HepG2 (cell line): ENCODE results near the gene MRFAP1. TPM values are rescaled to one million over a fixed set of nuclear protein-coding genes. Genes with fewer than 3 reads are reported as not detected.

Experiments used
- ATAC-seq: fragments of 200-7000 bp; cut with Tn5 transposase; 3 replicates; pipeline ENCODE4 v1.9.1; 2020; ENCODE audit warnings: mild to moderate bottlenecking, moderate library complexity
- BruUV-seq: library from RNA; stranded (reverse); fragments of 400-500 nt; replicated peaks from 2 replicates; lab custom pipeline; 2021; lab: Mats Ljungman, UMichigan
- CTCF ChIA-PET: fragments of 300-600 bp; formaldehyde crosslinking; extraction: SDS; loops from one replicate; lab custom pipeline; 2021; ENCODE audit warnings: low total read pairs, inconsistent platforms, low intra/inter-chr PET ratio; lab: Yijun Ruan, JAX
- POLR2A ChIA-PET: fragments of 350-600 bp; sonication (Branson Sonifier 250); formaldehyde crosslinking; loops from one replicate; lab custom pipeline; 2020; ENCODE audit warnings: antibody characterized with exemption, inconsistent platforms; lab: Yijun Ruan, JAX
- DNase-seq: peaks from one replicate; pipeline ENCODE4 v3.0.0-alpha.2; 2015; ENCODE audit warnings: low spot score
- FAIRE-seq: peaks from 3 replicates; lab custom pipeline; 2011; peaks lifted over from hg19 to GRCh38; lab: Jason Lieb, UNC
- H2AFZ ChIP-seq: one replicate; pipeline ENCODE4 v1.6.1; 2011; ENCODE audit warnings: low read length, inconsistent platforms
- H3K27ac ChIP-seq: fragments of 300-600 bp; 3 replicates; pipeline ENCODE4 v1.8.0; 2011; ENCODE audit warnings: mixed run types, mild to moderate bottlenecking, mixed read lengths, low read length, inconsistent platforms; ENCODE audit not compliant: insufficient read depth; ENCODE audit errors: extremely low read length
- H3K27me3 ChIP-seq, 2 experiments: fragments of 200-600 bp in 1 of 2; 2 replicates in 1 of 2; 3 replicates in 1 of 2; pipeline versions ENCODE4 v1.6.0 to v1.8.0; 2011; ENCODE audit warnings: low read length in 2 of 2, mild to moderate bottlenecking in 2 of 2, moderate library complexity in 2 of 2, inconsistent platforms in 1 of 2; ENCODE audit not compliant: insufficient read depth in 2 of 2, control insufficient read depth in 1 of 2
- H3K36me3 ChIP-seq, 2 experiments: fragments of 200-600 bp in 1 of 2; replicated peaks in 1 of 2; 2 replicates in 1 of 2; 3 replicates in 1 of 2; pipeline versions ENCODE4 v1.5.1 to v1.8.0; 2011; ENCODE audit warnings: low read length in 2 of 2, inconsistent platforms in 1 of 2; ENCODE audit not compliant: insufficient read depth in 2 of 2, control insufficient read depth in 1 of 2
- H3K4me1 ChIP-seq: 2 replicates; pipeline ENCODE4 v1.5.1; 2012; ENCODE audit warnings: low read length, inconsistent platforms; ENCODE audit not compliant: insufficient read depth
- H3K4me2 ChIP-seq: 2 replicates; pipeline ENCODE4 v1.6.0; 2011; ENCODE audit warnings: low read depth, low read length, inconsistent platforms
- H3K4me3 ChIP-seq, 3 experiments: fragments of 200-600 bp in 1 of 3; sonication (generic), shearing (Covaris generic) in 1 of 3; replicated peaks in 1 of 3; 2 replicates each; pipeline ENCODE4 v1.5.1; 2011 to 2016; ENCODE audit warnings: low read length in 3 of 3, inconsistent platforms in 2 of 3, low read depth in 2 of 3, mild to moderate bottlenecking in 2 of 3, control low read depth in 1 of 3, mixed read lengths in 1 of 3; ENCODE audit not compliant: insufficient read depth in 1 of 3
- H3K79me2 ChIP-seq: one replicate; pipeline ENCODE4 v1.6.1; 2011; ENCODE audit warnings: low read length, inconsistent platforms; ENCODE audit not compliant: insufficient read depth
- H3K9ac ChIP-seq: 2 replicates; pipeline ENCODE4 v1.6.0; 2011; ENCODE audit warnings: mild to moderate bottlenecking, low read depth, low read length, inconsistent platforms; ENCODE audit not compliant: insufficient read depth
- H3K9me3 ChIP-seq: 2 replicates; pipeline ENCODE4 v1.5.1; 2012; ENCODE audit warnings: mild to moderate bottlenecking, low read length
- H4K20me1 ChIP-seq: 2 replicates; pipeline ENCODE4 v1.6.0; 2011; ENCODE audit warnings: inconsistent platforms, mild to moderate bottlenecking, low read length, moderate library complexity; ENCODE audit not compliant: insufficient read depth
- ATF4 ChIP-seq, 2 experiments: fragments of 450-650 bp in 1 of 2; sonication (generic) in 1 of 2; formaldehyde crosslinking; IDR thresholded peaks; 2 replicates each; pipeline versions ENCODE4 v1.5.0 to v1.8.0; 2020 to 2022; ENCODE audit warnings: mild to moderate bottlenecking in 1 of 2, missing genetic modification reagents in 1 of 2
- BCL6 ChIP-seq: IDR thresholded peaks from 2 replicates; pipeline ENCODE4 v1.6.1; 2016; ENCODE audit warnings: missing genetic modification reagents, missing compliant biosample characterization
- BRD4 ChIP-seq: sonication (generic); formaldehyde crosslinking; IDR thresholded peaks from 2 replicates; pipeline ENCODE4 v1.4.0; 2020; ENCODE audit warnings: missing genetic modification reagents
- ERF ChIP-seq: IDR thresholded peaks from 2 replicates; pipeline ENCODE4 v1.6.1; 2018; ENCODE audit warnings: missing biosample characterization, missing genetic modification reagents
- GATAD1 ChIP-seq: IDR thresholded peaks from 2 replicates; pipeline ENCODE4 v1.6.1; 2016; ENCODE audit warnings: missing genetic modification reagents, missing compliant biosample characterization
- IKZF5 ChIP-seq: IDR thresholded peaks from 2 replicates; pipeline ENCODE4 v1.6.1; 2018; ENCODE audit warnings: missing genetic modification reagents, mild to moderate bottlenecking, missing compliant biosample characterization
- JUND ChIP-seq: sonication (generic); formaldehyde crosslinking; IDR thresholded peaks from 2 replicates; pipeline ENCODE4 v1.8.0; 2022; ENCODE audit warnings: mild to moderate bottlenecking, missing genetic modification reagents
- RXRB ChIP-seq: IDR thresholded peaks from 2 replicates; pipeline ENCODE4 v1.6.1; 2016; ENCODE audit warnings: borderline replicate concordance, missing genetic modification reagents, missing compliant biosample characterization
- SALL2 ChIP-seq: sonication (generic); formaldehyde crosslinking; IDR thresholded peaks from 2 replicates; pipeline ENCODE4 v1.8.1; 2023; ENCODE audit warnings: mild to moderate bottlenecking, missing genetic modification reagents, inconsistent platforms
- SIX4 ChIP-seq: sonication (generic); formaldehyde crosslinking; IDR thresholded peaks from 2 replicates; pipeline ENCODE4 v1.4.0; 2020; ENCODE audit warnings: missing genetic modification reagents
- ZBTB10 ChIP-seq: sonication (generic); formaldehyde crosslinking; IDR thresholded peaks from 2 replicates; pipeline ENCODE4 v1.4.0; 2020; ENCODE audit warnings: missing genetic modification reagents, borderline replicate concordance
- ZNF160 ChIP-seq: sonication (generic); formaldehyde crosslinking; IDR thresholded peaks from 2 replicates; pipeline ENCODE4 v1.8.0; 2022; ENCODE audit warnings: mild to moderate bottlenecking, inconsistent platforms, missing genetic modification reagents
- ZNF225 ChIP-seq: sonication (generic); formaldehyde crosslinking; IDR thresholded peaks from 2 replicates; pipeline ENCODE4 v1.4.0; 2020; ENCODE audit warnings: mild to moderate bottlenecking, missing genetic modification reagents
- ZNF331 ChIP-seq: sonication (generic); formaldehyde crosslinking; IDR thresholded peaks from 2 replicates; pipeline ENCODE4 v1.4.0; 2020; ENCODE audit warnings: missing genetic modification reagents
- ZNF431 ChIP-seq: sonication (generic); formaldehyde crosslinking; IDR thresholded peaks from 2 replicates; pipeline ENCODE4 v1.9.0; 2022; ENCODE audit warnings: missing genetic modification reagents, low read depth, mild to moderate bottlenecking, borderline replicate concordance
- ZNF720 ChIP-seq: sonication (generic); formaldehyde crosslinking; IDR thresholded peaks from 2 replicates; pipeline ENCODE4 v1.4.0; 2020; ENCODE audit warnings: missing genetic modification reagents
- ZNF772 ChIP-seq: sonication (generic); formaldehyde crosslinking; IDR thresholded peaks from 2 replicates; pipeline ENCODE4 v1.5.0; 2020; ENCODE audit warnings: mild to moderate bottlenecking, missing genetic modification reagents
- ZNF781 ChIP-seq: sonication (generic); formaldehyde crosslinking; IDR thresholded peaks from 2 replicates; pipeline ENCODE4 v1.5.1; 2020; ENCODE audit warnings: borderline replicate concordance, mild to moderate bottlenecking, missing genetic modification reagents; ENCODE audit errors: not compliant biosample characterization
- WGBS: methylation state at CpG from one replicate; pipeline ENCODE4 v1.1.6; 2017; ENCODE audit warnings: low lambda C conversion rate; 5-methylcytosine and 5-hydroxymethylcytosine counted together
- in situ Hi-C: cut with HindIII; loops from 2 replicates; pipeline ENCODE4 v1.10.0; 2017; ENCODE audit warnings: low pct_unique_long_range_greater_than_20kb; ENCODE audit not compliant: extremely low pct_ligation_motif_present
- intact Hi-C: fragments of 100-400 bp; cut with micrococcal nuclease; formaldehyde crosslinking; loops from one replicate; pipeline ENCODE4 v1.10.0; 2022; ENCODE audit not compliant: unreplicated experiment
- polyA plus RNA-seq, 8 experiments: library from polyadenylated mRNA; depleted of rRNA in 3 of 8; stranded (reverse) in 7 of 8; unstranded in 1 of 8; fragments of >200 nt; fragmentation: Illumina TruSeq in 4 of 8; extraction: Trizol in 4 of 8; gene quantifications; 2 replicates each; pipeline versions ENCODE4 v1.2.1 to v1.2.3, GENCODE V29; 2011 to 2016; ENCODE audit warnings: low read depth in 4 of 8, missing spikeins in 1 of 8, mixed read lengths in 1 of 8; ENCODE audit not compliant: insufficient read depth in 1 of 8
- total RNA-seq, 5 experiments: library from RNA; depleted of rRNA; stranded (reverse); fragments of >200 nt; fragmentation: Illumina TruSeq; extraction: Trizol; gene quantifications; 2 replicates each; pipeline ENCODE4 v1.2.3, GENCODE V29; 2016; ENCODE audit warnings: low read depth in 1 of 5

MRFAP1 gene
- total and polyA plus RNA-seq, 2 of the 13 experiments (the other 11 are each of a cell fraction or from before 2014, with no cell fraction given), result 112 to 158 TPM

GRCh38 chr4:6647169-6647568 lies 6.7 kb downstream of the MRFAP1 start:
- FAIRE-seq (no peak), DNase-seq (no peak), ATAC-seq (no peak)
- Histone ChIP-seq H4K20me1 (peaks cover 3% of the 10 kb centered on the region), H2AFZ (no peak overlapping the region), H3K4me3 (no peak overlapping the region), H3K27me3 (no peaks in the 10 kb centered on the region), H3K4me2 (no peak overlapping the region), H3K4me1 (peaks cover 29% of the 10 kb centered on the region), H3K27ac (no peak overlapping the region), H3K79me2 (peaks cover 17% of the 10 kb centered on the region), H3K9me3 (no peaks in the 10 kb centered on the region), H3K9ac (no peak overlapping the region), H3K36me3 (peaks cover 0 to 13% of the 10 kb centered on the region in 2 experiments; a peak in 2 of 5 replicates)
- WGBS, result 19% methylated on average over 5 of the region's 5 CpGs
- no peak for TF ChIP-seq BCL6 (CRISPR knock-in tag)
- TF ChIP-seq ZBTB10 (CRISPR knock-in tag), result no peak
- no peak for TF ChIP-seq ZNF331 (CRISPR knock-in tag)
- TF ChIP-seq ZNF772, result no peak
- no peak for TF ChIP-seq ZNF160 (CRISPR knock-in tag)
- no peak for TF ChIP-seq RXRB (CRISPR knock-in tag)
- TF ChIP-seq ZNF225 (CRISPR knock-in tag), result no peak
- TF ChIP-seq SALL2, result no peak
- no peak for TF ChIP-seq ZNF720 (CRISPR knock-in tag)
- TF ChIP-seq ZNF431 (CRISPR knock-in tag), result no peak
- no peak for TF ChIP-seq GATAD1 (CRISPR knock-in tag)
- no peak for TF ChIP-seq IKZF5 (CRISPR knock-in tag)
- TF ChIP-seq ATF4 (CRISPR knock-in tag; IDR thresholded peaks at IDR 0.05), result no peak
- TF ChIP-seq ZNF781 (CRISPR knock-in tag), result no peak
- TF ChIP-seq JUND (CRISPR knock-in tag), result no peak
- TF ChIP-seq BRD4 (CRISPR knock-in tag), result no peak
- TF ChIP-seq SIX4 (CRISPR knock-in tag), result no peak
- no peak for TF ChIP-seq ERF (CRISPR knock-in tag)
- ChIA-PET POLR2A (interaction anchor here (1.0 kb wide), 3 partner anchors 14 to 42 kb away, joined by 3 to 7 read pairs (median 4); a partner anchor contains a TSS), CTCF (no interaction called here)
- BruUV-seq, result no TSS peak
- intact Hi-C loops, result no loop called here
- in situ Hi-C loops, result no loop called here
